Measurements from ENCODE around the gene RHOT1.
"Not testable (repeated sequence)": the region's sequence is repeated elsewhere in the genome, so short reads cannot be mapped to it uniquely, and the experiment has no call there.

The RHOT1 gene

DNA sequence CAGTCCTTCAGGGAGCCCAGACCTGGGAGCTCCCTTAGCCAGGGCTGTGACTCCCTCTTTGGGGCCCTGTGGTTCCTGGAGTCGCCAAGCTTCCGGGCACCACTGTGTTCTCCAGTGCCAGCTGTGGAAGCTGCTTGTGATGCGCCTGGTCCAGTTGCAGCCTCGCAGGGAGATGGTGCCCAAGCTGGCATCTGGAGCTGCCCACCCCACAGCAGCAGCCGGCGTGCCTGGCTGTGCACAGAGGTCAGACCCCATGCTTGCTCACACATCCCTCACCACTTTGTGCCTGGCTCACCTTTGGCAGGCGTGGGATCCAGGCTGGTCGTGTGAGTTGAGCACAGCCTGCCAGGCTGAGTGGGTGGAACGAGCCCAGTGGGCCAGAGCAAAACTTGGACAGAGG is 18.2 kb downstream of the RHOT1 start:
- DNase-seq, result no peak

DNA sequence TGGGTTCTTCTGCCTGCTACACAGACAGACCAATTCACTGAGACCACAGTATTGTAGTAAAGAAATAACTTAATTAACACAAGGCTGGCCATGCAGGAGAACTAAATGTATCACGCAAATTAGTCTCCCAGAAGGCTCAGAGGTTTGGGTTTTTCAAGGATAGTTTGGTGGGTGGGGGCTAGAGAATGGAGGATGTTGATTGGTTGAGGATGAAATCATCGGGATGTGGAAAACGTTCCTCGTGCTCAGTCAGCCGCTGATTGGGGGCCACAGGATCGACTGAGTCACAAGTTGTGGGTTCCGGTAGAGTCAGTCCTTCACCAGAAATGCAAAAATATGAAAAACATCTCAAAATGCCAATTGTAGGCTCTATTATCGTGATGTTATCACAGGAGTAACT is 18.7 kb downstream of the RHOT1 start:
- DNase-seq, result no peak

DNA sequence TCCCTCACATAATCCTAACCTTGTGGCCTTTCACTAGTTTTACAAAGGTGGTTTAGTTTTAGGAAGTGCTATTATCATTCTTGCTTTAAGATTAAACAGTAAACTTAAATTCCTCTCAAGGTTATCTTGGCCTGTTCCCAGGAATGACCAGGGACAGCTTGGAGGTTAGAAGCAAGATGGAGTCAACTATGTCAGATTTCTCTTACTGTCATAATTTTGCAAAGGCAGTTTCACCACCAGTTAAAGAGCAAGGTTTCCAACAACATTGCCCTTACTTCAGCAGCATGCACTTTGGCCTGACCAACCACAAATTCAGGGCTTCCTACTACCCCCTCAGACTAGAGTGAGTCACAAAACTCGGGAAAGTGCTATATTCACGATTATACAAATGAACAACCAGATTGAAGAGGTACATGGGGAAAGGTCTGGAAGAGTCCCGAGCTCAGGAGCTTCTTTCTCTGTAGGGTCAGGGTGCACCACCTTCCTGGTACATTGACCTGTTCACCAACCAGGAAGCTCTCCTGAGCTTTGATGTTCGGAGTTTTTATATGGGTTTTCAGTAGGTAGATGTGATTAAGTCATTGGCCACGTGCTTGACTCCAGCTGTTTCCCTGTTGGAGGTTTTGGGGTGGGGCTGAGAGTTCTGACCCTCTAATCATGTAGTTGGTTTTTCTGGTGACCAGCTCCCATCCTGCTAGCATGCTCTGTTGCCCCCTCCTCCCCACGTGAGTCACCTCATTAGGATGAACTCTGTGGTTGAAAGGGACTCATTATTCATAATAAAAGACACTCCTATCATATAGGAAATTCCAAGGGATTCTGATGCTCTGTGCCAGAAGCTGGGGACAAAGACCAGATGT is 19.4 kb downstream of the RHOT1 start:
- DNase-seq, result no peak

DNA sequence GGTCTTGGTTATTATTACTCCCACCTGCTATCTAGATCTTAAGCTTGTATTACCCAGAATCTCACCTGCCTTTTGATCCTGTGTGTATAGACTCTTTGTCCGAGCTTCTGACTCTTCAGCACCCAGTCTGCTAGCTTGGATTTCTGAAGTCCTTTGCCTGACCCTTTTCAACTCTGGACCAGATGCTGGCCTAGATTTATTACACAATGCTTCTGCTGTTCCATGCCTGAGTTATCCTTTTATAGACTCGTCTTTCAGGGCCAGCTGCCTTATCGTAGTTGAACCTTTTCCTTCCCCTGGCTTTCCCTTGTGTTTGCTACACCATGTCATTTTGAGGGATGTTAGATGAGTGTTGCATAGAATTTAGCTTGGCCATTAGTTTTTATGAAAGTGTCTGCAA is 32.6 kb downstream of the RHOT1 start:
- no peak for DNase-seq

DNA sequence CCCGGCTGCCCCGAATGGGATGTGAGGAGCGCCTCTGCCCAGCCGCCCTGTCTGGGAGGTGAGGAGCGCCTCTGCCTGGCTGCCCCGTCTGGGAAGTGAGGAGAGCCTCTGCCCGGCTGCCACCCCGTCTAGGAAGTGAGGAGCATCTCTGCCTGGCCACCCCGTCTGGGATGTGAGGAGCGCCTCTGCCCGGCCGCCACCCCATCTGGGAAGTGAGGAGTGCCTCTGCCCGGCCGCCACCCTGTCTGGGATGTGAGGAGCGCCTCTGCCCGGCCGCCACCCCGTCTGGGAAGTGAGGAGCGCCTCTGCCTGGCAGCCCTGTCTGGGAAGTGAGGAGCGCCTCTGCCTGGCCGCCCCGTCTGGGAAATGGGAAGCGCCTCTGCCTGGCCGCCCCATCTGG is 36.4 kb downstream of the RHOT1 start:
- DNase-seq, result not testable (repeated sequence)

DNA sequence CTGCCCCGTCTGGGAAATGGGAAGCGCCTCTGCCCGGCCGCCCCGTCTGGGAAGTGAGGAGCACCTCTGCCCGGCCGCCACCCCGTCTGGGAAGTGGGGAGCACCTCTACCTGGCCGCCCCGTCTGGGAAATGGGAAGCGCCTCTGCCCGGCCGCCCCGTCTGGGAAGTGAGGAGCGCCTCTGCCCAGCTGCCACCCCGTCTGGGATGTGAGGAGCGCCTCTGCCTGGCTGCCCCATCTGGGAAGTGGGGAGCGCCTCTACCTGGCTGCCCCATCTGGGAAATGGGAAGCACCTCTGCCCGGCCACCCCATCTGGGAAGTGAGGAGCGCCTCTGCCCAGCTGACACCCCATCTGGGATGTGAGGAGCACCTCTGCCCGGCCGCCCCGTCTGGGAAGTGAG is 36.8 kb downstream of the RHOT1 start:
- DNase-seq, result not testable (repeated sequence)

DNA sequence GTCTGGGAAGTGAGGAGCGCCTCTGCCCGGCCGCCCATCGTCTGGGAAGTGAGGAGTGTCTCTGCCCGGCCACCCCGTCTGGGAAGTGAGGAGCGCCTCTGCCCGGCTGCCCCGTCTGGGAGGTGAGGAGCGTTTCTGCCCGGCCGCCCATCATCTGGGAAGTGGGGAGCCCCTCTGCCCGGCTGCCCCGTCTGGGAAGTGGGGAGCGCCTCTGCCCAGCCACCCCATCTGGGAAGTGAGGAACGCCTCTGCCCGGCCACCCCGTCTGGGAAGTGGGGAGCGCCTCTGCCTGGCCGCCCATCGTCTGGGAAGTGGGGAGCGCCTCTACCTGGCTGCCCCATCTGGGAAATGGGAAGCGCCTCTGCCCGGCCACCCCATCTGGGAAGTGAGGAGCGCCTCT is 37.2 kb downstream of the RHOT1 start:
- DNase-seq, result not testable (repeated sequence)

DNA sequence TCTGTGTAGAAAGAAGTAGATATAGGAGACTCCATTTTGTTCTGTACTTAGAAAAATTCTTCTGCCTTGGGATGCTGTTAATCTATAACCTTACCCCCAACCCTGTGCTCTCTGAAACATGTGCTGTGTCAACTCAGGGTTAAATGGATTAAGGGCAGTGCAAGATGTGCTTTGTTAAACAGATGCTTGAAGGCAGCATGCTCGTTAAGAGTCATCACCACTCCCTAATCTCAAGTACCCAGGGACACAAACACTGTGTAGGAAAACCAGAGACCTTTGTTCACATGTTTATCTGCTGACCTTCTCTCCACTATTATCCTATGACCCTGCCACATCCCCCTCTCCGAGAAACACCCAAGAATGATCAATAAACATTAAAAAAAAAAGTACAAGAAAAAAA is 38.0 kb downstream of the RHOT1 start:
- not testable (repeated sequence) for DNase-seq

DNA sequence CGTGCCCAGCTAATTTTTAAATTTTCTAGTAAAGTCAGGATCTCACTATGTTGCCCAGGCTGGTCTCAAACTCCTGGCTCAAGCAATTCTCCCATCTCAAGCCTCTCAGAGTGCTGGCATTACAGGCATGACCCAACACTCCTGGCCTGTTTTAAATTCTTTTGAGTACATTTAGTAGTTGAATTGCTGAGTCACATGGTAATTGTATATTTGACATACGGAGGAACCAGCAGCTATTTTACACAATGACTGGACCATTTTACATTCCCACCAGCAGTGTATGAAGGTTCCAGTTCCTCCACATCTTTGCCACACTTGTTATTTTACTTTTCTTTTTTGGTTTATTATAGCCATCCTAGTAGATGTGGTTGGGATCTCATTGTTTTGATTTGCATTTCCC is 43.6 kb downstream of the RHOT1 start:
- no peak for DNase-seq

DNA sequence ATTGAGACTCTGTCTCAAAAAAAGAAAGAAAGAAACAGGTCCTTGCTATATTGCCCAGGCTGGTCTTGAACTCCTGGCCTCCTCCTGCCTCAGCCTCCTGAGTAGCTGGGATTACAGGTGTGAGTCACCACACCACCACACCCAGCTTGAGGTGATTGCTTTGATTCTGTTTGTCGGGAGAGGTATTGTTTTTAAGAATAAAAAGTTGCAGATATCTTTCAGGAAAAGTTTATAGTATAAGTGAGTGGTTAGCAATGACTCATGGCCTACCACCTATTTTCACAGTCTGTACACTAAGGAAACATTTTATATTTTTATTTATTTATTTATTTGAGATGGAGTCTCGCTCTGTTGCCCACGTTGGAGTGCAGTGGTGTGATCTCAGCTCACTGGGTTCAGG is 45.0 kb downstream of the RHOT1 start:
- DNase-seq, result no peak

DNA sequence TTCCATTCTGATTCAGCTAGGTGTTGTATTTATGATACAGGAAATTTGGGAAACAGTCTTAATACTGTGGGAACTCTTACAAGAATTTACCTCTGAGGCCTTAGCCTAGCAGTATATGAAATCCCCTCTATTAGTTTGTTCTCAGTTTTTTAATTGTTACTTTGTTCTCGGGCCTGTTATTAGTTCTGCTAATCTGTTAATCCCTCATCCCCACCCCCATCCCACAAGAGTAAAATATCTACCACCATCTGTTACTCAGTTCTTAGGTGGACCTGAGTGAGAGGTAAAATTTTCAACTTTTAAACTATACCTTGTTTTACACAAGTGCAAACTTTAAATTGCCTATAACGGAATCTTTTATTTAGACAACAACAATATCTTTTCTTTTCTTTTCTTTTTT is 47.0 kb downstream of the RHOT1 start:
- no peak for DNase-seq

DNA sequence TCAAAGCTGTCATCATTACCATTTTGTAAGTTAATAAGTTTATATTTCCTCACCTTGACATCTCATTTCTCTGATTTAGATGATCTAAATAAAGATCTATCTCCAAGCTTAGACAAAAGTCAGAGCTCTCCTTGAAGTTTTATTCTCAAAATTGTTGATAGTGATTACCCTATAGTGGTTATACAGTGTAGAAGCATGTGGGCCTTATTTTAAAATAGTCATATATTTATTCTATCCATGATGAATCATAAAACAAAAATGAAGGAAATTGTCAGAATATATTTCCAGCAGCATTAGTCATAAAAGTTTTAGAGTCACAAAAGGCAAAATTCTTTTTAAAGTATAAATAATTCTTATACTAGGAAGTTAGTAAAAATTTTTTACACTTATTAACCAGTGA is 49.0 kb downstream of the RHOT1 start:
- DNase-seq, result no peak

DNA sequence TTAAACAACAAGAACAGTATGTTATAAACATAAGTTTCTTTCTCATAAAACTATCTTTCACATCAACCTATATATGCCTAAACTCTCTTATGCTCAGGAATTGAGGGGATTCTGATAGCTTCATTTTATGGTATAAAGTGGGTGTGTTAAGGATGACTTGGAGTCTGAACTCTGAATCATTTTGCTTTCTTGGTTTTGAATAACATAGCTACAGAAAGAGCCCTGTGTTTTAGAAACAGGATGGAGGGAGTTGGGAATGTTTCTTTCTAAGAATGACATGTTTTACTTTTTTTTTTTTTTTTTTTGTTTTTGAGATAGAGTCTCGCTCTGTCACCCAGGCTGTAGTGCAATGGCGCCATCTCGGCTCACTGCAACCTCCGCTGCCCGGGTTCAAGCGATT is 50.1 kb downstream of the RHOT1 start:
- DNase-seq, result no peak

DNA sequence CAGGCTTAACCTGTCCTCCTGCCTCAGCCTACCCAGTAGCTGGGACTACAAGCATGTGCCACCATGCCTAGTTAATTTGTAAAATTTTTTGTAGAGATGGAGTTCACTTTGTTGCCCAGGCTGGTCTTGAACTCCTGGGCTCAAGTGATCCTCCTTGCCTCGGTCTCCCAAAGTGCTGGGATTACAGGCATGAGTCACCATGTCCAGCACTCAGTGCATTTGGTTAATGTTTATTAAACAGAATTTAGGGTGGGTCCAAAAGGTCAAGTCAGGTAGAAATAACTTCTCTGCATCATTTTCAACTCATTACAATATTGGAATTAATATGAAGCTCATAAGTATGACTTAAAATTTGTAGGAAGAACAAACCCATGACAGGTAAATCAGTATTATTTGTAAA is 55.7 kb downstream of the RHOT1 start:
- no peak for DNase-seq

DNA sequence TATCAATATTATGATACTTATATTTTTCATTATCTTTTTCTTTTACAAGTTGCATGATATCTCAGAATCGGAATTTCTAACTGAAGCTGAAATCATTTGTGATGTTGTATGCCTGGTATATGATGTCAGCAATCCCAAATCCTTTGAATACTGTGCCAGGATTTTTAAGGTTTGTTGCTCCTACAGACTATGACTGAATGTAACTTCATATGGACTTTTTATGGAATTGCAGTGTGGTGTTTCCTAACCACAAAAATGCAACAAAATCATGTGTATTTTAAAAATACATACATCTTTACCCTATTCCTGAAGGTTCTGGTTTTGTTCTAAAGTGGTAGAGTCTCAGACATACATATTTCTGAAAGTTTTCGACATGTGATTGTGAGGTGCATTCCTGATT is 64.6 kb downstream of the RHOT1 start:
- no peak for DNase-seq

DNA sequence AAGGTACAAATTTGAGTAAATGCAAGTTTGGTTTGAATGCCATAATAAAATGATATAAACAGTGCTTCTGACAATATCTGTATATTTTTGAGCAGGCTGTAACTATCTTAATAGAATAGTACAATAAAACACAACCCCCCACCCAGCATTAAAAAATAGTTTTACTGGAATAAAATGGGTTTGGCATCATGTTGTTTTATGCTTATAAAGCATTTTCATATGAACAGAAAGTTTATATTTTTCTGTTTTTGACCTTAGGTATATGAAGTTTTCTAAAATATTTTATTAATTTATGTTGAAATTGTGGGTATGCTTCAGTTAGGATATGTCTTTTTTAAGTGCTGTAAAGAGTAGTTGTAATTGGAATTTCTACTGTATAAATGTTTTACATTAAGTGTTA is 66.1 kb downstream of the RHOT1 start:
- DNase-seq, result no peak

DNA sequence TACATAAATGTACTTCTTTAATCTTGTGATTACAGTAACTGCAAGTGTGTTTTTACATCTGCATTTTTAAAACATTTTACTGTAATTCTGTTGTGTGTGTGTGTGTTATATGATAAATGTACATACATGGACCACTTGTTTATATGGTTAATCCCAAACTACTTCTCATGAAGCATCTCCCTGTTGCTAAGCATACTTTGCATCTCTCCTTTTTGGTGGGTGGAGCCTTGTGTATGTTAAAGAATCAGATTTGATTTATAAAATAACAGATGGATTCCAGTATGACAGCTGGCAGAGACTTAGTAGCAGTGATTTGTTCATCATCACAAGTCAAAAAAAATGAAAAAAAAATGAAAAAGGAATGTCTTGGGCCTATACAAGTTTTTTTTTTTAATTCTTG is 67.3 kb downstream of the RHOT1 start:
- no peak for DNase-seq

DNA sequence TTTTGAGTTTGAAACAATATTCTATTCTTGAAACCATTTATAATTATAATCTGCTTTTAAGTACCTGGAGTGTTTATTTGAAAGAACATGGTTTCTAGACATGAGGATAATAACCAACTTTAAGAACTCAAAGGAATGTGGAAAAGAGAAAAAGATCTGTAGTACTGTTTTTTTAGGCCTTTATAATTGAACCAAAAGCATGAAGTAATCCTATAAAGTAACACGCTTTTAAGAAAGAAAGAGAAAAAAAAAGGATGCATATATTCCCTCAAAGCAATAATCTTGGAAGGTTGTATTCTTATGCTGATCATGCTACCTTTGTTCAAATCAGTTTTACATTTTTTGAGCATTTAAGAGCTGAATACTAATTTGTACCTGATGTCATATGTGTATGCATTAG is 69.4 kb downstream of the RHOT1 start:
- no peak for DNase-seq

DNA sequence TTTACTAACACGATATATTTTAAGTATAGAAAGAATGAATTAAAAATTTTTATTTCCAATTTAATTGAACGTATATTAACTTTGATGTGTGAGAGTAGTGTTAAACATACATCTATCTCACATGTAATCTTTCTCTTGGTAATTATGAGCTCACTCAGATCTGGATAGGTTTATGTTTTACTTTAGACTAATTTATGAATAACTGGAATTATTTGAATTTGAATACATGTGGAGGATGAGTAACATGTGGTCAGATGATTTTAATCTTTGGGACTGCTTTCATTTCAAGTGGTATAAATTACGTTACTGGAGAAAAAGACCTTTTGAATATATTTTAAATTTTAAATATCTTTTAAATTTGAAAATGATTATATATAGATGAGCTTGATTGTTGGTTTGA is 73.4 kb downstream of the RHOT1 start:
- DNase-seq, result no peak

DNA sequence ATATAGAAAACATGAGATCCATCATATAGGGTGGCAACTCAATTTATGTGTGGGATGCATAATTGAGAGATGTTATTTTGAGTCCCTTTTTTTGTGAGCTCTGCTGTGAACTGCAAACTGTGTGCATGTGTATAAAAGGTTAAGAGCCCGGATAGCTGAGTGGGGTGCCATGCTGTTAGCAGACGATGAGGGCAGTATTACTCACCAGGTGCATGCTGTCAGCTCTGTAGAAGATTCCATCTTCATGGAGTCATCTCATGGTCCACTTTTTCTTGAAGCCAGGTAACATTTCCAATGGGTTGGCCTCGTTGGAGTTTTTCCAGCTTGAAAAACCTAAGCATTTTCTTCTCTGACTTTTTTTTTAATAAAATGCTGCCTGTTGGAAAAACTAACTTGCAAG is 80.3 kb downstream of the RHOT1 start:
- DNase-seq, result no peak

DNA sequence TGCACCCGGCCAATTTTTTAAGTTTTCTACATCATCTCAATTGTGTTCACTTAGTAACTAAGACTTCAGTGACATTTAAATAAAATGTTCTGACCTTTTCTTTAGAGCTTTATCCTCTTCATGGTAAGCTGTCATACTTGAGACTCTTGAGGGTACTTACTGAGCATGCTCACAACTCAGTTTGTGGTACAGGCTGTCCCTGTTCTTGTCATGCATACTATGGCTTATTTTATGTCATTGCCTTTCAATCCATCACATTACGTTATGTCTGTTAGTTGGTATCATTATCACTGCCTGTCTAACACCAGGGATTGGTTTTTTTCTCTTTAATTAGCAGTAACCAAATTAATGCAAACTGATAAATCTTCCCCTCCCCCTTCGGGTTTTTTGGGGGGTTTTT is 81.4 kb downstream of the RHOT1 start:
- no peak for DNase-seq

DNA sequence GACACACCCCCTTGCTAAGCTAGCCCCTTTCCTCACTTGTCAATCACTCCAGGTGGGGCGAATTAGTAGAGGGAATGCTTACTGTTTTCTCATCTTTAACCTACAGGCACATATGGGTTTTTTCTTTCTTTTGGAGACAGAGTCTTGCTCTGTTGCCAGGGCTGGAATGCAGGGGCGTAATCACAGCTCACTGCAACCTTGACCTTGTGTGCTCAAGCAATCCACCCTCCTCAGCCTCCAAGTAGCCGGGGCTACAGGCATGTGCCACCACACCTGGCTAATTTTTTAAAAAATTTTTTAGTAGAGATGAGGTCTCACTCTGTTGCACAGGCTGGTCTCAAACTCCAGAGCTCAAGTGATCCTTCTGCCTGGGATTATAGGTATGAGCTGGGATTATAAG is 84.6 kb downstream of the RHOT1 start:
- no peak for DNase-seq

DNA sequence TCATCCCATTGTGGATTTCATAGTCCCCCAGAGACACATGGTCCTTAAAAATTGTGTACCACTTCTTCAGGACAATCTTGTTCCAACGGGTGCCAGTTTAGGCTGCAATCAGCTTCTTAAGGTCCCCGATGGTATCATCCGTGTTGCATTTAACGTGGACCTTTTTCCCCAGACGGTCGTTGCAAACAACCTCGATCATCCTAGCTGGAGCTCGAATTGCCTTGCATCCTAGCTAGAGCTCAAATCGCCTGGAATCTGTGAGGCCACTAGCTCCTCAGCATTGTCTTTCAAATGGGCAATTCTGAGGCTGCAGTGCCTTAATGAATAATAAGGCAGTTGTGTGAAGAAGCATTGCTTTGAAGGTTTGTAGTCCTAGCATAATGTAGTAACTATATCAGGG is 85.6 kb downstream of the RHOT1 start:
- no peak for DNase-seq

DNA sequence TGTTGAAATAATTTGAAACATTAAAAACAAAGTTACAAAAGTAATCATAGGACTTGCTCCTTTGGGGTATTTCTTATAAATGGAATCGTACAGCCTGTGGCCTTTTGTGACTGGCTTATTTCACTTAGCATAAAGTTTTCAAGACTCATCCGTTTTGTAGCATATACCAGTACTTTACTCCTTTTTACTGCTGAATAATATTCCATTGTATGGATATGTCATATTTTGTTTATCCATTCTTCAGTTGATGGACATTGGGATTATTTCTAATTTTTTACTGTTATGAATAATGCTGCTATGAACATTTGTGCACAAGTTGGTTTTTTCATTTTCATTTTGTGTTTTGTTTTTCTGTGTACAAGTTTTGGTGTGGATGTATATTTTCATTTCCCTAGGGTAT is 93.3 kb downstream of the RHOT1 start:
- DNase-seq, result no peak

DNA sequence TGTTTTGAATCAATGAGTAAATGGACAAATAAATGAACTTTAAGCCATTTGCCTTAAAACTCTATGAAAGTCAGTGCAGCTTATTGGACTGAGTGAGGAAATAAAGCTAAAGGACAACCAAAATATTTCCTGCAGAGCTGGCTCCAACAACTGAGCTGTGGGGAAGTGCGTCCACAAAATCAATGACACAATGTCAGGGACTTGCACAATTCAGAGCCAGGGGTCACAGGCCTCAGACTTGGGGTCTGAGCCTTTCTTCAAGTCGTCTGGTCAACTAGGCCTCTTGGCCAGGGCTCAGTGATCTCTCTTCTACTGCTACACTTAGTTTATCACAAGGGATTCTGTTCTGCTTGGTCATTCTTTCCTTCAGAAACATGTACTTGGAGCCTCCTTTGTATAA is 97.2 kb downstream of the RHOT1 start:
- no peak for DNase-seq

All from NCI-H1694 treated with DMSO at 0.1 percent for 48 hours (cell line).